T-helper 22 cell (primary cell): Measurements from ENCODE around the gene KATNB1.
"Not testable (repeated sequence)": the region's sequence is repeated elsewhere in the genome, so short reads cannot be mapped to it uniquely, and the experiment has no call there.

Experiments
- DNase-seq: peaks from one replicate; pipeline ENCODE4 v3.0.0-alpha.2; 2020; ENCODE audit warnings: low read depth

KATNB1 gene

GRCh38 chr16:57700781-57701551 lies 34.6 kb upstream of the KATNB1 start:
- no peak for DNase-seq

DNA sequence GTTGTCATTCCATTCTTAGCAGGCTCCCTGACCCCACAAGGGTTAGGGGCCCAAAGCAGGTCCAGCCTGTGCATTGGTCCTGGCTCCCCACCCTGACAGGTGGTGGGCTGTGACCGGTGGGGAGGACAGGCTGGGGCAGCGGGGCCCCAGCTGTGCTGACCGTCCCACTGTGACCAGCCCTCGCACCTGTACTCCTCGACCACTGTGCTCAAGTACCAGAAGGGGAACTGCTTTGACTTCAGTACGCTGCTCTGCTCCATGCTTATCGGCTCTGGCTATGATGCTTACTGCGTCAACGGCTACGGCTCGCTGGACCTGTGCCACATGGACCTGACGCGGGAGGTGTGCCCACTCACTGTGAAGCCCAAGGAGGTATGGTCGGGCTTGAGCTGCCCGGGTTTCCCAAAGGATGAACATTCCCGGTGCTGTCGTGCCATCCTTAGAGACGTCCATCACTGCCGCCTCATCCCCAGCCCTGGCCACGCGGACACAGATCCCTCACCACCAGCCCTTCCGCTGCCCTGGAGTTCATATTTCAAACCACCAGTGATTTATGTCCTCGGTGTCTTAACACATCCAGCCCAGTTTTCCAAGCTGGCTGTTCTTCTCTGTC lies 33.7 kb upstream of the KATNB1 start:
- DNase-seq = no peak

DNA sequence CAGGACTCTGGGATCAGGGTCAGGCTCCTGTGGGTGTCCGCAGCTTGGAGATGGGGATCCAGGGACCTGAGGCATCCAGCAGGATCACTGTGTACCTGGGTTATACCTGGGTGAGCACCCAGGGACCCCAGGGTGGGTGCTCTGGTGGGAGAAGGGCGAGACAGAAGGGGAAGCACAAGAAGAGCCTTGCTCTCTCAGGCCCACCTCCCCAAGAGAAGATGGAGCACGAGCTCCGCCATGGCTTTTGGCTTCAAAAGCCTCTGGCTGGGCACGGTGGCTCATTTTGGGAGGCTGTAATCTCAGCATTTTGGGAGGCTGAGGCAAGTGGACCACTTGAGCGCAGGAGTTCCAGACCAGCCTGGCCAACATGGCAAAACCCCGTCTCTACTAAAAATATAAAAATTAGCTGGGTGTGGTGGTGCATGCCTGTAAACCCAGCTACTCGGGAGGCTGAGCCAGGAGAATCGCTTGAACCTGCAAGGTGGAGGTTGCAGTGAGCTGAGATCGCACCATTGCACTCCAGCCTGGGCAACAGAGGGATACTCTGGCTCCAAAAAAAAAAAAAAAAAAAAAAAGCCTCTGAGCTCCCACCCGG lies 32.1 kb upstream of the KATNB1 start:
- DNase-seq = no peak

- no peak for DNase-seq
Measured at GRCh38 chr16:57704011-57704904, 31.3 kb upstream of the KATNB1 start.

DNA sequence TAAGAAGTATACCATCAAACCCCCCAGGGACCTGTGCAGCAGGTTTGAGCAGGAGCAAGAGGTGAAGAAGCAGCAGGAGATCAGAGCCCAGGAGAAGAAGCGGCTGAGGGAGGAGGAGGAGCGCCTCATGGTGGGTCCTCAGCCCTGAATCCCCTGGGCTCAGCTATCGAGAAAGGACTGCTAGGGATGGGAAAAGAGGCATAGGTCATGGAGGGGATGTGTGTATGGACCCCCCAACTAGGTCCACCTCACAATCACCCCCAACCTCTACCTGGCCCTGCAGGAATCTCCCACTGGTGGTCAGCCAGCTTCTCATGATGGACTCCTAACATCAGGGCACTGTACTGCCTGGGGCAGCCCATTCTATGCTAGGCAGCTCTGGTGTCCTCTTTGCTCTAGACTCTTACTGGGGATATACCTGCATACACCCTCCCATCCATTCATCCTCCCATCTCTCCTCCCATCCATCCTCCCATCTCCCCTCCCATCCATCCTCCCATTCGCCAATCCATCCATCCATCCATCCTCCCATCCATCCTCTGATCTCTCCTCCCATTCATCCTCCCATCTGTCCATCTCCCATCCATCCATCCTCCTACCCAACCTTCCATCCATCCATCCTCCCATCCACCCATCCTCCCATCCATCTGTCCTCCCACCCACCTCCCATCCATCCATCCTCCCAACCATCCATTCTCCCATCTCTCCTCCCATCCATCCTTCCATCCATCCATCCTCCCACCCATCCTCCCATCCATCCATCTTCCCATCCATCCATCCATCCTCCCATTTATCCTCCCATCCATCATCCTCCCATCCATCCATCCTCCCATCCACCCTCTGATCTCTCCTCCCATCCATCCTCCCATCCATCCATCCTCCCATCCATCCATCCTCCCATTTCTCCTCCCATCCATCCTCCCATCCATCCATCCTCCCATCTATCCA lies 30.4 kb upstream of the KATNB1 start:
- DNase-seq = no peak

- no peak for DNase-seq
Measured at GRCh38 chr16:57706717-57707116, 28.9 kb upstream of the KATNB1 start.

DNA sequence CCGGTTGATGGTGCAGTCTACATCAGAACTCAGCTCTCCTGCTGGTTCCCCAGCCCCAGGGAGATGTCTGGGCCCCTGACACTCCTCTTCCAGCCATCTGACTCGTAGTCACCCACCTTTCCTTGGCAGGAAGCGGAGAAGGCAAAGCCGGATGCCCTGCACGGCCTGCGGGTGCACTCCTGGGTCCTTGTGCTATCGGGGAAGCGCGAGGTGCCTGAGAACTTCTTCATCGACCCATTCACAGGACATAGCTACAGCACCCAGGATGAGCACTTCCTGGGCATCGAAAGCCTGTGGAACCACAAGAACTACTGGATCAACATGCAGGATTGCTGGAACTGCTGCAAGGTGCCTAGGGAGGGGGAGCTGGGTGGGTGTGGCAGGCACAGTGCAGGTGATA lies 28.2 kb upstream of the KATNB1 start:
- no peak for DNase-seq

- no peak for DNase-seq
Measured at GRCh38 chr16:57708168-57708567, 27.4 kb upstream of the KATNB1 start.

GRCh38 chr16:57709663-57710062 lies 25.9 kb upstream of the KATNB1 start:
- DNase-seq = no peak

- DNase-seq = no peak
Measured at GRCh38 chr16:57711346-57711745, 24.2 kb upstream of the KATNB1 start.

DNA sequence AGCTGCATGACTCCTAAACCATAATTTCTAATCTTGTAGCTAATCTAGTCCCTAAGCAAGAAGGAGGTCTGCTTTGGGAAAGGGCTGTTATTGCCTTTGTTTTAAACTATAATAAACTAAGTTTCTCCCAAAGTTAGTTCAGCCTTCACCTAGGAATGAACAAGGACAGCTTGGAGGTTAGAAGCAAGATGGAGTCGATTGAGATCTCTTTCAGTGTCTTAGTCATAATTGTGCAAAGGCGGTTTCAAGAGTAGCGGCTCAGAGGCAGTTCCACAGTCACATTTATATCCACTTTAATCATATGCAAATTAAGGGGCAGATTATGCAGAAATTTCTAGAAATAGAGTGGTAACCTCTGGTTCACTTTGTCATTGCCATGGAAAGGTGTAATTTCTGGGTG lies 23.6 kb upstream of the KATNB1 start:
- DNase-seq = no peak

DNA sequence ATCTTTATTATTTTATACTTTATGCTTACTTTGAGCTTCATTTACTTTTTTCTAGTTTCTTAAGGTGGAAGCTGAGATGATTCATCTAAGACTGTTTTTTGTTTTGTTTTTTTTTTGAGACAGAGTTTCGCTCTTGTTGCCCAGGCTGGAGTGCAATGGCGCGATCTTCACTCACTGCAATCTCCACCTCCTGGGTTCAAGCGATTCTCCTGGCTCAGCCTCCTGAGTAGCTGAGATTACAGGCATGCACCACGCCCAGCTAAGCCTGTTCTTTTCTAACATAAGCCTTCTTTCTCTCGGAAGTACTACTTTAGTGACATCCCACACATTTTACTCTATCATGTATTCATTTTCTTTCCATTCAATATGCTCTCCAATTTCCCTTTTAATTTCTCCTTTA lies 23.0 kb upstream of the KATNB1 start:
- not testable (repeated sequence) for DNase-seq

DNA sequence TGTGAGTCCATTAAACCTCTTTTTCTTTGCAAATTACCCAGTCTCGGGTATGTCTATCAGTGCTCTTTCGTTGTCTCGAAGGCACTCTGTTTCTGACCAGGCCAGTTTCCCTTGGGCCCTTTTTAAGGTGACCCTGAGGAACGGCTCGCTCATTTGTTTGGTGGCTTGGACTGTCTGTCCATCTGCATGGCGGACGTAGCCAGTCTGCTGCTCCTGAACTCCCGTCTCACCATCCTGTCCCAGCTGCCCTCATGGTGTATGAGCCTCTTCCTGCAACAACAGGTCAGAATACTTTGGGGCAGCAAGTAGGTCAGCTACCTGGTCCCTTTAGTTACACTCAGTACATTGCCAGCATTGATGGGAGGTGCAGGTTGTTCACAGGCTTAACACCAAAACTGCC lies 22.0 kb upstream of the KATNB1 start:
- DNase-seq = no peak

- DNase-seq = no peak
Measured at GRCh38 chr16:57714047-57714446, 21.5 kb upstream of the KATNB1 start.

DNA sequence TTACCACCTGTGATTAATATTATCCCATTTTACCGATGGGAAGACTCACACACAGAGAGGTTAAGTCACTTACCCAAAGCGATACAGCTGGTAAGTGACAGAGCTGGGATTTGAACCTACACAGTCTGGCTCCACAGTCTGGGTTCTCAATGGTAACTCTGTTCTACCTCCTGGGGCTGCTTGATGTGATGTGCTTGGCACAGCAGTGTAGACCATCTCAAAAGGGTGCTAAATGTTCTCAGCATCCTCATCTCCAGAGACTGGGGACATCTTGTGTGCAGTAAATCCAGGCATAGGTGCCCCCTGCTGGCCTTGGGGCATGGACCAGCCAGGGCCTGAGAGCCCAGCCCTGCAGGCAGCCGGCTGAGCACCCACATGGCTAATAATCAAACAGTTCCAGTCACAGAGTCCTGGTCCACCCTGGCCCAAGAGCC lies 15.4 kb upstream of the KATNB1 start:
- DNase-seq = no peak

- no peak for DNase-seq
Measured at GRCh38 chr16:57721356-57722209, 14.0 kb upstream of the KATNB1 start.

GRCh38 chr16:57722210-57722499 lies 13.4 kb upstream of the KATNB1 start:
- no peak for DNase-seq

GRCh38 chr16:57722651-57723050 lies 12.9 kb upstream of the KATNB1 start:
- DNase-seq = no peak

DNA sequence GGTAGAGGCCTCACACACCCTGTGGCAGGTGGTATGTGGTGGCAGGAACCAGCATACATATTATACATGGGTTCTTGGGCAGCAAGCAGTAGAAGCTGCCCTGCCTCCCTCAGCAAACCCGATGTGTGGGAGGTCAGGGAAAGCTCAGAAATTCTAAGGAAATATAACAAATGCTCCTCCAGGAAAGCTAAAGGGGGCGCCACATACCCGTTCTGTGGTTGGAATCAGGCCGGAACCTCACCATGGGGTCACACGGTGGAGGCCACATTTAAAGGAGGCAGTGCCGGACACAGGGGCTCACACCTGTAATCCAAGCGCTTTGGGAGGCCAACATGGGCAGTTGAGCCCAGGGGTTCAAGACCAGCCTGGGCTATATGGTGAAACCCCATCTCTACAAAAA lies 12.4 kb upstream of the KATNB1 start:
- no peak for DNase-seq

- no peak for DNase-seq
Measured at GRCh38 chr16:57724531-57724930, 11.0 kb upstream of the KATNB1 start.

- no peak for DNase-seq
Measured at GRCh38 chr16:57725151-57725550, 10.4 kb upstream of the KATNB1 start.
